Measurements from ENCODE around the gene CBX1.

GRCh38 chr17:48104440-48104839 is 3.2 kb upstream of the CBX1 start:
- no peak for TF ChIP-seq CTCF (IDR thresholded peaks at IDR 0.05)
- no peak for TF ChIP-seq POLR2A (IDR thresholded peaks at IDR 0.05)
